ENCODE data around the gene OSBPL8. TPM values are rescaled to one million over a fixed set of nuclear protein-coding genes. Genes with fewer than 3 reads are reported as not detected.

OSBPL8 gene
- total and polyA plus RNA-seq, 9 of the 15 experiments (the other 6 are each of a cell fraction or from before 2014, with no cell fraction given): 17.4 to 82.7 (median 42.8) TPM

- TF ChIP-seq GTF2B (IDR thresholded peaks at IDR 0.05; ENCODE audit: extremely low read depth, insufficient read length) (no peak), ETV1 (tag; conservative IDR thresholded peaks at IDR 0.05; ENCODE audit: low read depth) (no peak), CBX3 (IDR thresholded peaks at IDR 0.05; ENCODE audit: borderline replicate concordance in 1 of 2, low read length in 2 of 2) (peak in 1 of 2 experiments; percentile 80; a peak in 1 of 3 replicates), TAF7 (tag; IDR thresholded peaks at IDR 0.05) (no peak), BDP1 (IDR thresholded peaks at IDR 0.05; ENCODE audit: insufficient read depth, insufficient read length) (no peak), KAT7 (CRISPR knock-in tag; IDR thresholded peaks at IDR 0.05; ENCODE audit: borderline replicate concordance) (no peak), NONO (IDR thresholded peaks at IDR 0.05; ENCODE audit: low read depth in 2 of 2, low read length in 1 of 2) (no peak), ATF3 (IDR thresholded peaks at IDR 0.05) (no peak), ATF3 (CRISPR knock-in tag; conservative IDR thresholded peaks at IDR 0.05) (no peak), SNAPC5 (CRISPR knock-in tag; IDR thresholded peaks at IDR 0.05) (no peak), ILF3 (IDR thresholded peaks at IDR 0.05; ENCODE audit: borderline replicate concordance) (no peak), PTRF (tag; IDR thresholded peaks at IDR 0.05) (no peak), ZNF354B (CRISPR knock-in tag; IDR thresholded peaks at IDR 0.05) (no peak), ETS1 (conservative IDR thresholded peaks at IDR 0.05; ENCODE audit: control insufficient read depth, low read depth, low read length) (no peak), CBFA2T3 (IDR thresholded peaks at IDR 0.05) (peak; percentile 95), U2AF1 (optimal IDR thresholded peaks at IDR 0.05; ENCODE audit: low read depth, low read length) (no peak), GABPA (tag; conservative IDR thresholded peaks at IDR 0.05; ENCODE audit: low read depth) (no peak), ZKSCAN3 (CRISPR knock-in tag; IDR thresholded peaks at IDR 0.05) (no peak), TCF3 (CRISPR knock-in tag; IDR thresholded peaks at IDR 0.05) (peak; percentile 84), ZNF184 (CRISPR knock-in tag; IDR thresholded peaks at IDR 0.05) (no peak), NELFE (IDR thresholded peaks at IDR 0.05; ENCODE audit: insufficient read depth, insufficient read length) (no peak), TARDBP (IDR thresholded peaks at IDR 0.05) (no peak), ZNF280B (CRISPR knock-in tag; IDR thresholded peaks at IDR 0.05) (no peak), HDAC6 (IDR thresholded peaks at IDR 0.05; ENCODE audit: low read depth, low read length) (no peak), MBD2 (IDR thresholded peaks at IDR 0.05; ENCODE audit: borderline replicate concordance, low read depth) (peak; percentile 24; the same call in 1 of the 2 replicates), PPARD (CRISPR knock-in tag; IDR thresholded peaks at IDR 0.05) (no peak), ZNF12 (CRISPR knock-in tag; IDR thresholded peaks at IDR 0.05) (no peak), MCM7 (IDR thresholded peaks at IDR 0.05) (no peak), ZNF77 (CRISPR knock-in tag; IDR thresholded peaks at IDR 0.05) (no peak)
These were observed 157.3 kb downstream of the OSBPL8 start (continued) for GRCh38 chr12:76402259-76402658.
